ENCODE results near the gene SYT6. TPM values are rescaled to one million over a fixed set of nuclear protein-coding genes. Genes with fewer than 3 reads are reported as not detected.

Gene SYT6
- total and polyA plus RNA-seq, 11 donors: 0.08 to 0.77 (median 0.15) TPM; not detected in 7

DNA sequence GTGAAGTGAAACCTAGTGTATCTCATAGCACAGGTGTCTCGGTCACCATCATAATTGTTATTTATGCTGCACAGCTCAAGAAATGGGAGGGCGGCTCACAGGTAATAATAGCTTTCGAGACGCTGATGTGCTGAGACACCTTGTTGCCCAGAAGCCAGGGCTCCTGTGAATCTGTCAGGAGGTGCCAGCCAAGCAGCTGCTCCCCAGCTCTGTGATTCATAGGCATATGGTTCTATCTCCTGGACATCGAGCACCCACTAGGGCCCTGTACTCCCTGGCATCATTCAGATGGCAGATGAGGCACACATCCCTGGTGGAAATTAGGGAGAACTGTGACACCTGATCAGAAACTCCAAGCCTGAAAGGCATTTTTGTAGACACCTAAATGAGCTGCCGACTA, 53.5 kb downstream of the SYT6 start:
- H3K4me1 ChIP-seq: no peaks in the 10 kb centered on the region
- H3K4me3 ChIP-seq: no peak overlapping the region
- H3K27ac ChIP-seq: no peak overlapping the region
- DNase-seq (no peak), ATAC-seq (no peak)
- H3K36me3 ChIP-seq: no peaks in the 10 kb centered on the region
- WGBS, 4 donors: 95 to 97% (median 96%) methylated on average over 6 of the region's 6 CpGs
- TF ChIP-seq CTCF (IDR thresholded peaks at IDR 0.05) (no peak), POLR2A (IDR thresholded peaks at IDR 0.05) (no peak)
- intact Hi-C loops (cut with DNase I): loop anchor here in 1 of 10 donors (10.0 kb wide), 1 partner anchor 185 kb away; no protein-coding TSS in a partner anchor
- peaks cover 0 to 3% (median 0%) of the 10 kb centered on the region in 9 donors for H3K27me3 ChIP-seq
- H3K9me3 ChIP-seq: no peaks in the 10 kb centered on the region

- 86 to 91% (median 88%) methylated on average over 4 of the region's 4 CpGs for WGBS, 4 donors
- intact Hi-C loops (cut with DNase I): no loop called here
- no peak overlapping the region for H3K27ac ChIP-seq
Measured at GRCh38 chr1:114099268-114099667, 54.4 kb downstream of the SYT6 start.

GRCh38 chr1:114097109-114097508, 56.6 kb downstream of the SYT6 start:
- H3K27ac ChIP-seq: no peak overlapping the region
- intact Hi-C loops (cut with DNase I): no loop called here
- TF ChIP-seq CTCF (IDR thresholded peaks at IDR 0.05) (no peak), POLR2A (IDR thresholded peaks at IDR 0.05) (no peak)
- H3K36me3 ChIP-seq: no peaks in the 10 kb centered on the region
- peaks cover 0 to 3% (median 0%) of the 10 kb centered on the region in 9 donors for H3K27me3 ChIP-seq
- no peaks in the 10 kb centered on the region for H3K9me3 ChIP-seq
- DNase-seq (no peak), ATAC-seq (no peak)
- no peak overlapping the region for H3K4me3 ChIP-seq
- 84 to 97% (median 89%) methylated on average over 3 of the region's 3 CpGs for WGBS, 4 donors
- peaks cover 0 to 3% (median 0%) of the 10 kb centered on the region in 12 donors for H3K4me1 ChIP-seq

More at GRCh38 chr1:114099268-114099667, 54.4 kb downstream of the SYT6 start:
- H3K4me1 ChIP-seq: no peaks in the 10 kb centered on the region
- TF ChIP-seq POLR2A (IDR thresholded peaks at IDR 0.05) (no peak), CTCF (IDR thresholded peaks at IDR 0.05) (no peak)
- no peak overlapping the region for H3K4me3 ChIP-seq
- peaks cover 0 to 3% (median 0%) of the 10 kb centered on the region in 9 donors for H3K27me3 ChIP-seq
- H3K36me3 ChIP-seq: no peaks in the 10 kb centered on the region
- DNase-seq (no peak), ATAC-seq (no peak)
- no peaks in the 10 kb centered on the region for H3K9me3 ChIP-seq

GRCh38 chr1:114094675-114095074, 59.0 kb downstream of the SYT6 start:
- peaks cover 0 to 3% (median 0%) of the 10 kb centered on the region in 12 donors for H3K4me1 ChIP-seq
- no peak for ATAC-seq
- DNase-seq: no peak
- H3K4me3 ChIP-seq: no peak overlapping the region
- H3K27ac ChIP-seq: no peak overlapping the region
- 79 to 87% (median 81%) methylated on average over 9 of the region's 9 CpGs for WGBS, 4 donors
- TF ChIP-seq CTCF (IDR thresholded peaks at IDR 0.05): no peak
- TF ChIP-seq POLR2A (IDR thresholded peaks at IDR 0.05): no peak
- H3K36me3 ChIP-seq: no peaks in the 10 kb centered on the region
- intact Hi-C loops (cut with DNase I): no loop called here
- H3K27me3 ChIP-seq: no peaks in the 10 kb centered on the region
- no peaks in the 10 kb centered on the region for H3K9me3 ChIP-seq
